Testis (tissue), 2 donors: Measurements from ENCODE around the gene ATP6V1G3.

ENCODE experiments used
- CTCF ChIP-seq, 3 experiments: fragments of 450-650 bp in 2 of 3; fragments of 200-600 bp in 1 of 3; sonication (generic) in 1 of 3; IDR thresholded peaks; one replicate each; pipeline ENCODE4 v1.5.1; 2016 to 2019; ENCODE audit warnings: antibody characterized with exemption in 3 of 3, mild to moderate bottlenecking in 2 of 3, moderate library complexity in 1 of 3
- POLR2A ChIP-seq: fragments of 450-650 bp; IDR thresholded peaks from one replicate; pipeline ENCODE4 v1.6.1; 2017; ENCODE audit warnings: antibody characterized with exemption, mild to moderate bottlenecking, moderate library complexity

GRCh38 chr1:198480876-198481275 is 59.6 kb downstream of the ATP6V1G3 start:
- TF ChIP-seq CTCF (IDR thresholded peaks at IDR 0.05) = no peak
- no peak for TF ChIP-seq POLR2A
